Cardiac muscle cell (in vitro differentiated cells and primary cell): ENCODE measurements around the gene PLLP. TPM values are rescaled to one million over a fixed set of nuclear protein-coding genes. Genes with fewer than 3 reads are reported as not detected.
"Not testable (repeated sequence)": the region's sequence is repeated elsewhere in the genome, so short reads cannot be mapped to it uniquely, and the experiment has no call there.

Source experiments
- DNase-seq, 2 donors: peaks; one replicate each; pipeline versions ENCODE4 v3.0.0 to v3.0.0-alpha.2; 2010 to 2017; ENCODE audit warnings: low read depth in 1 of 2, low spot score in 1 of 2
- H3K27ac ChIP-seq: fragments of 200-600 bp; sonication (generic); 2 replicates; pipeline ENCODE4 v1.5.1; 2016
- H3K27me3 ChIP-seq: fragments of 200-600 bp; sonication (generic); 2 replicates; pipeline ENCODE4 v1.6.0; 2016; ENCODE audit warnings: control low read depth
- H3K36me3 ChIP-seq: fragments of 200-600 bp; sonication (generic); 2 replicates; pipeline ENCODE4 v1.5.1; 2016; ENCODE audit warnings: control low read depth
- H3K4me1 ChIP-seq: fragments of 200-600 bp; sonication (generic); 2 replicates; pipeline ENCODE4 v1.8.1; 2017; ENCODE audit warnings: low read depth, mild to moderate bottlenecking, mixed run types
- H3K4me3 ChIP-seq: fragments of 200-600 bp; sonication (generic); 2 replicates; pipeline ENCODE4 v1.5.1; 2016; ENCODE audit warnings: mild to moderate bottlenecking
- H3K9me3 ChIP-seq: fragments of 200-600 bp; sonication (generic); 2 replicates; pipeline ENCODE4 v1.5.1; 2017; ENCODE audit warnings: low read depth, mild to moderate bottlenecking, control low read depth
- polyA plus RNA-seq: library from polyadenylated mRNA; unstranded; fragments of >200 nt; fragmentation: Nextera tagmentation; extraction: Ambion mirVana; gene quantifications from 2 replicates; pipeline ENCODE4 v1.2.1, GENCODE V29; 2016
- total RNA-seq: library from RNA; depleted of rRNA; stranded (reverse); fragments of >200 nt; gene quantifications from 2 replicates; pipeline ENCODE4 v1.2.3, GENCODE V29; 2016
- TF ChIP-seq, protein P1 (sequence below): IDR thresholded peaks from 2 replicates; pipeline ENCODE4 v1.5.1; 2012; ENCODE audit warnings: low read depth, mild to moderate bottlenecking, low read length

PLLP gene
- total and polyA plus RNA-seq, 2 experiments from 2014 or later: 6.4 to 14.2 TPM

GRCh38 chr16:57270221-57271062, 14.0 kb downstream of the PLLP start:
- no peaks in the 10 kb centered on the region for H3K9me3 ChIP-seq
- H3K27me3 ChIP-seq: no peaks in the 10 kb centered on the region
- no peak for DNase-seq
- peak overlapping the region; percentile 67 for H3K27ac ChIP-seq
- H3K4me3 ChIP-seq: no peak overlapping the region
- H3K4me1 ChIP-seq: peaks cover 33% of the 10 kb centered on the region
- TF ChIP-seq, protein P1, sequence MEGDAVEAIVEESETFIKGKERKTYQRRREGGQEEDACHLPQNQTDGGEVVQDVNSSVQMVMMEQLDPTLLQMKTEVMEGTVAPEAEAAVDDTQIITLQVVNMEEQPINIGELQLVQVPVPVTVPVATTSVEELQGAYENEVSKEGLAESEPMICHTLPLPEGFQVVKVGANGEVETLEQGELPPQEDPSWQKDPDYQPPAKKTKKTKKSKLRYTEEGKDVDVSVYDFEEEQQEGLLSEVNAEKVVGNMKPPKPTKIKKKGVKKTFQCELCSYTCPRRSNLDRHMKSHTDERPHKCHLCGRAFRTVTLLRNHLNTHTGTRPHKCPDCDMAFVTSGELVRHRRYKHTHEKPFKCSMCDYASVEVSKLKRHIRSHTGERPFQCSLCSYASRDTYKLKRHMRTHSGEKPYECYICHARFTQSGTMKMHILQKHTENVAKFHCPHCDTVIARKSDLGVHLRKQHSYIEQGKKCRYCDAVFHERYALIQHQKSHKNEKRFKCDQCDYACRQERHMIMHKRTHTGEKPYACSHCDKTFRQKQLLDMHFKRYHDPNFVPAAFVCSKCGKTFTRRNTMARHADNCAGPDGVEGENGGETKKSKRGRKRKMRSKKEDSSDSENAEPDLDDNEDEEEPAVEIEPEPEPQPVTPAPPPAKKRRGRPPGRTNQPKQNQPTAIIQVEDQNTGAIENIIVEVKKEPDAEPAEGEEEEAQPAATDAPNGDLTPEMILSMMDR: no peak
- no peaks in the 10 kb centered on the region for H3K36me3 ChIP-seq

DNA sequence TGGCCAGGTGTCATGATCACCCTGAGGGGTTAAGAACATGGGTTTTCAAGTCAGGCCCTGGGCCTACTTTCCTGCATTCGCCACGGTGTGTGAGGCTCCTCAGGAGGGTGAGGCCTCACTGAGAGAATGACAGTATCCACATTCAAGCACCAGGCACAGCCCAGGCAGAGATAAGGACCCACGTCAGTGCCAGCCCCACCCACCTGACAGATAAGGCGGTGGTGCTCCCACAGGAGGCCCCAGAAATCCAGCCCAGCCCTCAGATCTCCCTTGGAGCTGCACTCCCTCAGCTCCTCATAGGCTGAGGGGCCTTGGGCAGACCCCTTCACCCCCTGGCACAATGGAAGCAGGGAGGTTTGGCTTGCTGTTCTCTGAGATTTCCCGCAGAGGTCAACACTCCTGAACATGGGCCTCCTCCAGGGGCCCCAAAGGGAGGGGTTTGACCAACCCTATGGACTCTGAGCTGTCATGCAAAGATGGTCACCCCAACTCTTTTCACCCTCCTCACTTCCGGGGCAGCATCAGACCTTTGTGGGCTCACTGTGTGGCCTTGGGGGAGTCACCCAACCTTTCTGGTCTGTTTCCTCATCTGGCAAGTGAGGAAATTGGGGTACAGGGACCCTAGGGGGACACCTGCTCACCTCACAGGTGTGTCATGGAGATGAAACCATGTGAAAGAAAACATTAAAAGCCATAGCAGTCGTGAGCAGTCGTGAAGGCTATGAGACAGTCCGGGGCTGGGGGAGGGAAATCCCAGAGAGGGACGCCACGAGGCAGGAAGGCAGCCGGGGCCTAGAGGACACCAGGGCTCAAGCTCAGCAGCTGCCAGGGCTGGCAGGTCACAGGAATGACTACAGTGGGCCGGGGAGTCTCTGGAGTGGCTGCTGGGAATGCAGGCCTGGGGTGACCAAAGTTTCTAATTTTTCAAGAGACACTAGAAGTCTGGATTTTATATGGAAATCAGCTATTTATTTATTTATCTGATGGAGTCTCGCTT, 15.4 kb downstream of the PLLP start:
- Histone ChIP-seq H3K27ac (peak overlapping the region; percentile 88), H3K4me1 (peaks cover 33% of the 10 kb centered on the region), H3K36me3 (no peaks in the 10 kb centered on the region), H3K4me3 (no peak overlapping the region), H3K27me3 (no peaks in the 10 kb centered on the region), H3K9me3 (no peaks in the 10 kb centered on the region)
- peak; percentile 64 to 88 for DNase-seq
- TF ChIP-seq, protein P1: no peak

GRCh38 chr16:57267343-57267742, 17.1 kb downstream of the PLLP start:
- not testable (repeated sequence) for H3K4me3 ChIP-seq, H3K9me3 ChIP-seq, H3K27me3 ChIP-seq, DNase-seq, H3K36me3 ChIP-seq
- H3K27ac ChIP-seq: peak overlapping the region; percentile 18
- H3K4me1 ChIP-seq: peaks cover 33% of the 10 kb centered on the region

DNA sequence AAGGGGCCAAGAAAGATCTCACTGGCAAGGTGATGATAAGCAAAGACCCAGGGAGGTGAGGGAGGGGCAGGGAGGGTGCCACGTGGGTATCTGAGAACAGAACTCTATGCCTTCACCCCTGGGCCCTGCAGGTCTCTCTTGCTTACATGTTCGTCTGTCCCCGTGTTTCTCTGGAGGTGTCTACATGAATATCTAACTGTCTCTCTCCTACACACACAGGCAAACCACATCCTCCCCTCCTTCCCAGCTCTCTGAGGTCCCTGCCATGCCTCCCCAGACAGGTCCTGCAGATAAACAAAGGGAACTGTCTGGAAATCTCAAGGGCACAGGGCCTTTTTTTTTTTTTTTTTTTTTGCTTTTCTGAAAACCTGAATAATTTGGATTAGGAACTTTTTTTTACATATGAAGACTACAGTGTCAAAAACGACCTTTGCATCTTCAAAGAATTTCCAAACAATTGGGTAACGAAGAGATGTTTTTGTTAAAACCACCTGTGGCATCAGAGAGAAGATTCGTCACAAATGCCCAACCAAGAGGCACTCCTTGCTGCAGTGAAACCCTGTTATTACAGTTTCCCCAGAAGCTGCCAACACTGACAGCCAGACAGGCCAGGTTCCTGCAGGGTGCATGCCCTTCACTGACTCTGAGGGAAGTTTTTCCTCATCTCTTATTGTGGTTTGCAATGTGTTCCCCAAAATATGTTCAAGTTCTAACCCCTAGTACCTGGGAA, 17.8 kb downstream of the PLLP start:
- H3K4me3 ChIP-seq: no peak overlapping the region
- TF ChIP-seq, protein P1: no peak
- peaks cover 33% of the 10 kb centered on the region for H3K4me1 ChIP-seq
- no peaks in the 10 kb centered on the region for H3K36me3 ChIP-seq
- no peaks in the 10 kb centered on the region for H3K9me3 ChIP-seq
- DNase-seq: peak in 1 of 2 donors; percentile 20
- H3K27me3 ChIP-seq: no peaks in the 10 kb centered on the region
- peak overlapping the region; percentile 18 for H3K27ac ChIP-seq

DNA sequence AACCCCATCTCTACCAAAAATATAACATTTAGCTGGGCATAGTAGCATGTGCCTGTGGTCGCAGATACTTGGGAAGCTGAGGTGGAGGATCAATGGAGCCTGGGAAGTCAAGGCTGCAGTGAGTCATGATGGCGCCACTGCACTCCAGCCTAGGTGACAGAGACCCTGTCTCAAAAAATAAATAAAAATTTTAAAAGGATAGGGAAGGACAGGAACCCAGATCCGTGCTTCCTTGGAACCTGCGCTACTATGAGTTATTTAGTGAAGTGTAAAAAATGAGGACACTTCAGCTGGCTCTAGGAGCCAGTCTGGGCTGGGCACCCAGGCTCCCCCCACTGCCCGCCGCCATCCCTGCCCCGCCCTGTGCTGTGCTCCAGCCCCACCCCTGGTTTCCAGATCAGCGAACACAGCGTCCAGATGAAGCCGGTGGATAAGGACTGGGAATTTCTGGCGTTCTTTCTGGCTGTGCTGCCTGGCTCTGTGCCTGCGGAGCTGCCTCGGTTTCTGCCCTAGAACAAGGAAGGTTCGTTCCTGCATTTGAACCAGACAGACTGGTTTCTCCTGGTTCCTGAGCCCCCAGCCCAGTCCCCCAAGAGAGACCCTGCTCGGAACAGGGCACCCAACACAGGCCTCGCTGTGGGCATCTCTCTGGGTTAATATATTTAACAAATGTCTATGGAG, 18.5 kb downstream of the PLLP start:
- no peaks in the 10 kb centered on the region for H3K36me3 ChIP-seq
- peaks cover 33% of the 10 kb centered on the region for H3K4me1 ChIP-seq
- DNase-seq: peak in 1 of 2 donors; percentile 64
- H3K27ac ChIP-seq: no peak overlapping the region
- no peaks in the 10 kb centered on the region for H3K27me3 ChIP-seq
- TF ChIP-seq, protein P1: no peak
- H3K4me3 ChIP-seq: no peak overlapping the region
- no peaks in the 10 kb centered on the region for H3K9me3 ChIP-seq
